Tibial artery (tissue), 4 donors: ENCODE measurements around the gene HOXA1.

Source experiments
- DNase-seq, 2 donors: peaks; one replicate each; pipeline ENCODE4 v3.0.0-alpha.2; 2019
- H3K27ac ChIP-seq, 2 donors: fragments of 200-600 bp; sonication (generic) in 1 of 2; 1 replicate in 1 of 2; 2 replicates in 1 of 2; pipeline ENCODE4 v1.5.1; 2018 to 2019; ENCODE audit warnings: mild to moderate bottlenecking in 1 of 2
- H3K27me3 ChIP-seq, 2 donors: fragments of 200-600 bp; sonication (generic) in 1 of 2; one replicate each; pipeline versions ENCODE4 v1.5.1 to v1.6.0; 2016 to 2019
- H3K36me3 ChIP-seq, 3 donors: fragments of 200-600 bp; sonication (generic) in 2 of 3; one replicate each; pipeline ENCODE4 v1.5.1; 2016 to 2019; ENCODE audit warnings: mild to moderate bottlenecking in 2 of 3
- H3K4me1 ChIP-seq, 4 donors: fragments of 200-600 bp; sonication (generic) in 2 of 4; 1 replicate in 3 of 4; 2 replicates in 1 of 4; pipeline ENCODE4 v1.5.1; 2016 to 2019
- H3K4me3 ChIP-seq, 2 donors: fragments of 200-600 bp; sonication (generic) in 1 of 2; 1 replicate in 1 of 2; 2 replicates in 1 of 2; pipeline ENCODE4 v1.5.1; 2018 to 2019; ENCODE audit warnings: mild to moderate bottlenecking in 2 of 2
- H3K9me3 ChIP-seq, 3 donors: fragments of 200-600 bp; sonication (generic) in 1 of 3; one replicate each; pipeline ENCODE4 v1.5.1; 2016 to 2019
- intact Hi-C: fragments of 100-400 bp; cut with DNase I; formaldehyde crosslinking; loops from one replicate; pipeline ENCODE4 v1.15.0; 2023; ENCODE audit warnings: low total_unique reads
- TF ChIP-seq, protein P1 (sequence below), 2 experiments: fragments of 200-600 bp in 1 of 2; fragments of 450-650 bp in 1 of 2; IDR thresholded peaks; one replicate each; pipeline ENCODE4 v1.5.1; 2017 to 2019; ENCODE audit warnings: antibody characterized with exemption in 2 of 2, mild to moderate bottlenecking in 1 of 2, moderate library complexity in 1 of 2

Gene HOXA1

GRCh38 chr7:27064661-27065060, 31.1 kb downstream of the HOXA1 start:
- Histone ChIP-seq H3K27ac (no peak overlapping the region), H3K9me3 (no peaks in the 10 kb centered on the region), H3K36me3 (no peaks in the 10 kb centered on the region), H3K4me1 (peaks cover 0 to 4% (median 0%) of the 10 kb centered on the region in 4 donors), H3K27me3 (no peaks in the 10 kb centered on the region), H3K4me3 (no peak overlapping the region)
- TF ChIP-seq, protein P1, sequence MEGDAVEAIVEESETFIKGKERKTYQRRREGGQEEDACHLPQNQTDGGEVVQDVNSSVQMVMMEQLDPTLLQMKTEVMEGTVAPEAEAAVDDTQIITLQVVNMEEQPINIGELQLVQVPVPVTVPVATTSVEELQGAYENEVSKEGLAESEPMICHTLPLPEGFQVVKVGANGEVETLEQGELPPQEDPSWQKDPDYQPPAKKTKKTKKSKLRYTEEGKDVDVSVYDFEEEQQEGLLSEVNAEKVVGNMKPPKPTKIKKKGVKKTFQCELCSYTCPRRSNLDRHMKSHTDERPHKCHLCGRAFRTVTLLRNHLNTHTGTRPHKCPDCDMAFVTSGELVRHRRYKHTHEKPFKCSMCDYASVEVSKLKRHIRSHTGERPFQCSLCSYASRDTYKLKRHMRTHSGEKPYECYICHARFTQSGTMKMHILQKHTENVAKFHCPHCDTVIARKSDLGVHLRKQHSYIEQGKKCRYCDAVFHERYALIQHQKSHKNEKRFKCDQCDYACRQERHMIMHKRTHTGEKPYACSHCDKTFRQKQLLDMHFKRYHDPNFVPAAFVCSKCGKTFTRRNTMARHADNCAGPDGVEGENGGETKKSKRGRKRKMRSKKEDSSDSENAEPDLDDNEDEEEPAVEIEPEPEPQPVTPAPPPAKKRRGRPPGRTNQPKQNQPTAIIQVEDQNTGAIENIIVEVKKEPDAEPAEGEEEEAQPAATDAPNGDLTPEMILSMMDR (IDR thresholded peaks at IDR 0.05) = no peak
- intact Hi-C loops = no loop called here
- no peak for DNase-seq

- no peaks in the 10 kb centered on the region for H3K36me3 ChIP-seq
- H3K27me3 ChIP-seq = no peaks in the 10 kb centered on the region
- no peak overlapping the region for H3K4me3 ChIP-seq
- no peaks in the 10 kb centered on the region for H3K9me3 ChIP-seq
- intact Hi-C loops = no loop called here
- H3K27ac ChIP-seq = no peak overlapping the region
- H3K4me1 ChIP-seq = peaks cover 0 to 4% (median 0%) of the 10 kb centered on the region in 4 donors
- no peak for DNase-seq
- TF ChIP-seq, protein P1 (IDR thresholded peaks at IDR 0.05) = no peak
Measured at GRCh38 chr7:27064159-27064558, 31.6 kb downstream of the HOXA1 start.

DNA sequence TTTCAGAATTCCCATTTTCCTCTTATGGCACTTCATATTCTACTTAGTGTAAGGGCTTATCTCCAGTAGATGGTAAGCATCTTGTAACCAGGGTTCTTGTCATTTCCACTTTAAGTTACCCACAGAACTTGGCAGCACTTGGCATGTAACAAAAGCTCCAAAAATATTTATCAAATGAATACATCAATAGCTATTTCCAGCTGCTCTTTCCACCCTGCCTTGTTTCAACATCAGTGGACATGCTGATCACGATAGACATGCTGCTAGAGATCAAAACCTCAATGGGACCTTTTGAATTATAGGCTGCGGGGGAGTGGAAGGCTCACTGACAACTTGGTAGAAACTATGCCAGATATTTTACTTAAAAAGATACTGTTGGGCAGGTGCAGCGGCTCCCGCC, 32.9 kb downstream of the HOXA1 start:
- DNase-seq = no peak
- H3K4me1 ChIP-seq = peaks cover 0 to 4% (median 0%) of the 10 kb centered on the region in 4 donors
- intact Hi-C loops = no loop called here
- H3K36me3 ChIP-seq = no peaks in the 10 kb centered on the region
- H3K27ac ChIP-seq = no peak overlapping the region
- TF ChIP-seq, protein P1 (IDR thresholded peaks at IDR 0.05) = no peak
- no peaks in the 10 kb centered on the region for H3K9me3 ChIP-seq
- no peak overlapping the region for H3K4me3 ChIP-seq
- no peaks in the 10 kb centered on the region for H3K27me3 ChIP-seq

DNA sequence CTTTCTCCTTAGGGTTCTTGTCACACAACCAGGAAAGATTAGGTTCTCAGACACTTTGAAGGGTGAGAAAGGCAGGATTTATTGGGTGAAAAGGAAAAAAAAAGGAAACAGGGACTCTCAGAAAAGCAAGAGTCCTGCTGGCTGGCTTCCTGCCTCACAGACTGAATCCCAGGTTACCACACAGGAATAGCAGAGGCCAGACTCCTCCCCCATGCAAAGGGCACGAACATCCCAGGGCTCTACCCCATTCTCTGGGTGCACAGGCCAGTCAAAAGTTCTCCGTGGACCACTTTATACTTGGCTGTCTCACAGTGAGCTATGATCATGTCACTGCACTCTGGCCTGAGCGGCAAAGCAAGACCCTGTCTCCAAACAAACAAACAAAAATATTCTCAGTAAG, 42.6 kb downstream of the HOXA1 start:
- Histone ChIP-seq H3K36me3 (no peaks in the 10 kb centered on the region), H3K27me3 (no peaks in the 10 kb centered on the region)

GRCh38 chr7:27051451-27051850, 44.3 kb downstream of the HOXA1 start:
- no peak overlapping the region for H3K4me3 ChIP-seq
- DNase-seq = no peak
- no peaks in the 10 kb centered on the region for H3K36me3 ChIP-seq
- intact Hi-C loops = no loop called here
- H3K27ac ChIP-seq = no peak overlapping the region
- TF ChIP-seq, protein P1 (IDR thresholded peaks at IDR 0.05) = no peak
- no peaks in the 10 kb centered on the region for H3K4me1 ChIP-seq
- H3K27me3 ChIP-seq = no peaks in the 10 kb centered on the region
- H3K9me3 ChIP-seq = no peaks in the 10 kb centered on the region

More for the DNA sequence above, 42.6 kb downstream of the HOXA1 start:
- Histone ChIP-seq H3K4me3 (no peak overlapping the region), H3K27ac (no peak overlapping the region), H3K9me3 (no peaks in the 10 kb centered on the region), H3K4me1 (no peaks in the 10 kb centered on the region)
- no peak for DNase-seq
- TF ChIP-seq, protein P1 (IDR thresholded peaks at IDR 0.05) = no peak
- intact Hi-C loops = no loop called here

DNA sequence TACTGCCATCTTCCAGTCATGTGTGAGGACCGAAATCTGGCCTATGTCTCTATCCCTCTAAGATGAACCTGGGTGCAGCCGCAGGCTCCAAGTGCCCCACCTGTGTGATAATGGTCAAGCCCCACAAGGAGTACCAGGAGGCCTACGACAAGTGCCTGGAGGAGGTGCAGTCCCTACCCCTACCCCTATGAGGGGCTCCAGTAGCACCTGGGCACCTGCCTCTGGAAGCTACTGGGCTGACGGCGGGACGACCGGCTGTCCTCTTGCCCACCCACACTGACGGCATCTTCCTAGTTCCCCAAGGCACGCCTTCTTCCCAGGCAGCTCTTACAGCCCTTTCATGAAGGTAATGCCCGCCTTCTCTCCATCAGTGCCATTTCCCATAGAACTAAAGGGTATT, 47.4 kb downstream of the HOXA1 start:
- Histone ChIP-seq H3K36me3 (no peaks in the 10 kb centered on the region), H3K27ac (no peak overlapping the region), H3K9me3 (no peaks in the 10 kb centered on the region), H3K4me1 (no peaks in the 10 kb centered on the region), H3K4me3 (no peak overlapping the region), H3K27me3 (no peaks in the 10 kb centered on the region)
- intact Hi-C loops = no loop called here
- TF ChIP-seq, protein P1 (IDR thresholded peaks at IDR 0.05) = no peak
- no peak for DNase-seq
